Keratinocyte (primary cell): ENCODE measurements around the gene FRMD4B. TPM values are rescaled to one million over a fixed set of nuclear protein-coding genes. Genes with fewer than 3 reads are reported as not detected.
A peak's percentile ranks its signal among the peaks of the same experiment; 100 is the strongest.

Experiments used
- DNase-seq: peaks from one replicate; pipeline ENCODE4 v3.0.0-alpha.2; 2011; ENCODE audit warnings: low read depth, missing footprints, low spot score
- FAIRE-seq: peaks from 2 replicates; lab custom pipeline; 2011; peaks lifted over from hg19 to GRCh38; lab: Jason Lieb, UNC
- H2AFZ ChIP-seq: 2 replicates; pipeline ENCODE4 v1.6.0; 2012; ENCODE audit warnings: low read length, control low read depth, inconsistent platforms; ENCODE audit not compliant: control insufficient read depth
- H3K27ac ChIP-seq: 2 replicates; pipeline ENCODE4 v1.5.1; 2011; ENCODE audit warnings: low read length; ENCODE audit not compliant: control insufficient read depth, insufficient read depth
- H3K27me3 ChIP-seq: 3 replicates; pipeline ENCODE4 v1.6.0; 2011; ENCODE audit warnings: low read length; ENCODE audit not compliant: control insufficient read depth, insufficient read depth; ENCODE audit errors: extremely low read depth
- H3K36me3 ChIP-seq, 2 experiments: 2 replicates in 1 of 2; 3 replicates in 1 of 2; pipeline ENCODE4 v1.5.1; 2011; ENCODE audit warnings: low read length in 2 of 2, mild to moderate bottlenecking in 1 of 2; ENCODE audit not compliant: control insufficient read depth in 2 of 2, insufficient read depth in 2 of 2; ENCODE audit errors: extremely low read depth in 1 of 2
- H3K4me1 ChIP-seq: 3 replicates; pipeline ENCODE4 v1.5.1; 2011; ENCODE audit warnings: low read length; ENCODE audit not compliant: control insufficient read depth, insufficient read depth; ENCODE audit errors: extremely low read depth
- H3K4me2 ChIP-seq: 3 replicates; pipeline ENCODE4 v1.6.0; 2011; ENCODE audit warnings: low read depth, low read length; ENCODE audit not compliant: control insufficient read depth, insufficient read depth; ENCODE audit errors: extremely low read depth
- H3K4me3 ChIP-seq, 3 experiments: fragments of 200-600 bp in 1 of 3; sonication (generic) in 1 of 3; 2 replicates in 2 of 3; 3 replicates in 1 of 3; pipeline ENCODE4 v1.5.1; 2011 to 2016; ENCODE audit warnings: low read length in 3 of 3, mild to moderate bottlenecking in 3 of 3, control low read depth in 2 of 3, inconsistent platforms in 1 of 3, low read depth in 1 of 3, mixed read lengths in 1 of 3, mixed run types in 1 of 3, moderate library complexity in 1 of 3; ENCODE audit not compliant: control insufficient read depth in 2 of 3, insufficient read depth in 2 of 3; ENCODE audit errors: extremely low read depth in 1 of 3
- H3K79me2 ChIP-seq: 2 replicates; pipeline ENCODE4 v1.6.0; 2012; ENCODE audit warnings: low read length; ENCODE audit not compliant: control insufficient read depth, insufficient read depth
- H3K9ac ChIP-seq: 3 replicates; pipeline ENCODE4 v1.6.0; 2011; ENCODE audit warnings: low read length; ENCODE audit not compliant: control insufficient read depth, insufficient read depth; ENCODE audit errors: extremely low read depth
- H3K9me1 ChIP-seq: 3 replicates; pipeline ENCODE4 v1.6.0; 2011; ENCODE audit warnings: low read length; ENCODE audit not compliant: control insufficient read depth, insufficient read depth; ENCODE audit errors: extremely low read depth
- H3K9me3 ChIP-seq: 2 replicates; pipeline ENCODE4 v1.5.1; 2012; ENCODE audit warnings: low read depth, low read length; ENCODE audit not compliant: control insufficient read depth
- H4K20me1 ChIP-seq: 3 replicates; pipeline ENCODE4 v1.6.0; 2011; ENCODE audit warnings: low read length; ENCODE audit not compliant: control insufficient read depth, insufficient read depth; ENCODE audit errors: extremely low read depth
- CTCF ChIP-seq, 3 experiments: IDR thresholded peaks in 1 of 3; conservative IDR thresholded peaks in 1 of 3; optimal IDR thresholded peaks in 1 of 3; 2 replicates in 2 of 3; 3 replicates in 1 of 3; pipeline versions ENCODE3 to v1.5.1; 2011; ENCODE audit warnings: low read length in 3 of 3, mild to moderate bottlenecking in 3 of 3, moderate library complexity in 2 of 3, control low read depth in 1 of 3, inconsistent platforms in 1 of 3; ENCODE audit not compliant: insufficient read depth in 2 of 3; ENCODE audit errors: extremely low read depth in 1 of 3
- EZH2 ChIP-seq: IDR thresholded peaks from one replicate; pipeline ENCODE4 v1.6.1; 2012; ENCODE audit warnings: inconsistent platforms, mild to moderate bottlenecking, low read length, moderate library complexity
- dilution Hi-C: fragments of 300-500 bp; cut with MboI; formaldehyde crosslinking; loops from one replicate; pipeline ENCODE4 v1.7.0; 2020; ENCODE audit warnings: low sequenced_read_pairs; ENCODE audit not compliant: extremely low pct_ligation_motif_present
- polyA plus RNA-seq, 5 experiments: library from polyadenylated mRNA; depleted of rRNA in 3 of 5; stranded (reverse) in 3 of 5; stranded (forward) in 1 of 5; unstranded in 1 of 5; fragments of >200 nt; gene quantifications; 1 replicate in 1 of 5; 2 replicates in 3 of 5; 3 replicates in 1 of 5; pipeline versions ENCODE4 v1.2.1 to v1.2.3, GENCODE V29; 2011 to 2012; ENCODE audit warnings: missing spikeins in 2 of 5, low read depth in 1 of 5, low replicate concordance in 1 of 5

Gene FRMD4B
- polyA plus RNA-seq, 1 donor (not counting 4 experiments of a cell fraction or from before 2014, with no cell fraction given): 48.3 TPM

GRCh38 chr3:69313251-69313650 lies 72.6 kb downstream of the FRMD4B start:
- peaks cover 7% of the 10 kb centered on the region for H3K79me2 ChIP-seq
- H3K27ac ChIP-seq: no peak overlapping the region
- H3K27me3 ChIP-seq: no peaks in the 10 kb centered on the region
- H3K36me3 ChIP-seq: peaks cover 8 to 21% of the 10 kb centered on the region in 2 experiments
- no peak overlapping the region for H3K9ac ChIP-seq
- dilution Hi-C loops: no loop called here
- no peaks in the 10 kb centered on the region for H3K4me1 ChIP-seq
- no peaks in the 10 kb centered on the region for H3K9me1 ChIP-seq
- no peak overlapping the region for H2AFZ ChIP-seq
- peak; percentile 64 for FAIRE-seq
- no peak for TF ChIP-seq EZH2
- no peak for TF ChIP-seq CTCF (optimal IDR thresholded peaks at IDR 0.05 in 1 of 3, IDR thresholded peaks at IDR 0.05 in 1 of 3, conservative IDR thresholded peaks at IDR 0.05 in 1 of 3; ENCODE audit: extremely low read depth in 1 of 3, insufficient read depth in 2 of 3, low read length in 3 of 3)
- H3K4me3 ChIP-seq: no peak overlapping the region
- no peak overlapping the region for H3K4me2 ChIP-seq
- no peaks in the 10 kb centered on the region for H3K9me3 ChIP-seq
- H4K20me1 ChIP-seq: no peaks in the 10 kb centered on the region
- DNase-seq: no peak

- Histone ChIP-seq H3K9me3 (no peaks in the 10 kb centered on the region), H3K36me3 (peaks cover 11 to 23% of the 10 kb centered on the region in 2 experiments), H3K4me3 (no peak overlapping the region), H3K79me2 (no peaks in the 10 kb centered on the region), H3K4me1 (peaks cover 12% of the 10 kb centered on the region), H3K27me3 (no peaks in the 10 kb centered on the region), H2AFZ (no peak overlapping the region), H3K9me1 (no peaks in the 10 kb centered on the region), H3K4me2 (no peak overlapping the region), H3K27ac (no peak overlapping the region), H4K20me1 (no peaks in the 10 kb centered on the region), H3K9ac (no peak overlapping the region)
- no peak for DNase-seq
- FAIRE-seq: no peak
- dilution Hi-C loops: no loop called here
- peak; percentile 37 to 49 (median 39) for TF ChIP-seq CTCF (optimal IDR thresholded peaks at IDR 0.05 in 1 of 3, IDR thresholded peaks at IDR 0.05 in 1 of 3, conservative IDR thresholded peaks at IDR 0.05 in 1 of 3; ENCODE audit: extremely low read depth in 1 of 3, insufficient read depth in 2 of 3, low read length in 3 of 3)
- TF ChIP-seq EZH2: no peak
These were observed 76.1 kb downstream of the FRMD4B start for GRCh38 chr3:69309814-69310213.
